ENCODE measurements around the gene SERPINE1.

SERPINE1 gene

DNA sequence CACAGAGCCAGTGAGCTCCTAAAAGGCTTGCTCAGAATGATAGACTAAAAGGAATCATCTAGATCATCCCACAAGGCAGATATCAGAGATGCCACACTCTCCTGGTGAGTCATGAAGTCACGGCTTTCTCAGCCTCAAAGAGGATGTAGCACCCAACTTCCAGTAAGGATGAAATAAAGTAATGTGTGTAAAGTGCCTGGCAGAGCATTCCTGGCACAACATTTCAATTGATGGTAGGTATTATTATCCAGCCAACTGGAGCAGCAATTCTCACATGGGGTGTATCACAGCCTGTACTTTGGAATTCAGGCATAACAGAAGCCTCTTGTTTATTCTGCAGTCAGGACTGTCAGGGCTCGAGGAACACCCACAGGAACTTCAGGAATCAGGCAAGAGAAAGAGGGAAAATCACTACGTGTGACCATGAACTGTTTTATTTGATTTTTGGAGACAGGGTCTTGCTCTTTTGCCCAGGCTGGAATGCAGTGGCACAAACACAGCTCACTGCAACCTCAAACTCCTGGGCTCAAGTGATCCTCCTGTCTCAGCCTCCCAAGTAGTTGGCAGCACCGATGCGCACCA lies 58.4 kb downstream of the SERPINE1 start:
- Histone ChIP-seq H3K79me2 (ENCODE audit: insufficient read depth, low read length) (no peaks in the 10 kb centered on the region), H3K4me1 (ENCODE audit: insufficient read depth, low read length) (no peaks in the 10 kb centered on the region), H3K4me3 (ENCODE audit: low read depth in 1 of 2, low read length in 2 of 2) (no peak overlapping the region), H3K9ac (ENCODE audit: low read depth, low read length) (no peak overlapping the region), H3K27ac (ENCODE audit: low read length) (no peak overlapping the region), H4K20me1 (ENCODE audit: insufficient read depth, low read length) (no peaks in the 10 kb centered on the region), H2AFZ (ENCODE audit: low read depth, low read length) (no peak overlapping the region), H3K9me3 (ENCODE audit: insufficient read depth, low read length, severe bottlenecking) (no peaks in the 10 kb centered on the region), H3K4me2 (ENCODE audit: insufficient read depth, low read length) (no peak overlapping the region), H3K36me3 (ENCODE audit: insufficient read depth, low read length) (no peaks in the 10 kb centered on the region), H3K27me3 (ENCODE audit: insufficient read depth, low read length, poor library complexity) (no peaks in the 10 kb centered on the region)
- no peak for ATAC-seq (ENCODE audit: insufficient read depth, low read depth)
- TF ChIP-seq, protein P1, sequence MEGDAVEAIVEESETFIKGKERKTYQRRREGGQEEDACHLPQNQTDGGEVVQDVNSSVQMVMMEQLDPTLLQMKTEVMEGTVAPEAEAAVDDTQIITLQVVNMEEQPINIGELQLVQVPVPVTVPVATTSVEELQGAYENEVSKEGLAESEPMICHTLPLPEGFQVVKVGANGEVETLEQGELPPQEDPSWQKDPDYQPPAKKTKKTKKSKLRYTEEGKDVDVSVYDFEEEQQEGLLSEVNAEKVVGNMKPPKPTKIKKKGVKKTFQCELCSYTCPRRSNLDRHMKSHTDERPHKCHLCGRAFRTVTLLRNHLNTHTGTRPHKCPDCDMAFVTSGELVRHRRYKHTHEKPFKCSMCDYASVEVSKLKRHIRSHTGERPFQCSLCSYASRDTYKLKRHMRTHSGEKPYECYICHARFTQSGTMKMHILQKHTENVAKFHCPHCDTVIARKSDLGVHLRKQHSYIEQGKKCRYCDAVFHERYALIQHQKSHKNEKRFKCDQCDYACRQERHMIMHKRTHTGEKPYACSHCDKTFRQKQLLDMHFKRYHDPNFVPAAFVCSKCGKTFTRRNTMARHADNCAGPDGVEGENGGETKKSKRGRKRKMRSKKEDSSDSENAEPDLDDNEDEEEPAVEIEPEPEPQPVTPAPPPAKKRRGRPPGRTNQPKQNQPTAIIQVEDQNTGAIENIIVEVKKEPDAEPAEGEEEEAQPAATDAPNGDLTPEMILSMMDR (IDR thresholded peaks at IDR 0.05; ENCODE audit: borderline replicate concordance, extremely low read depth, low read length, poor library complexity, severe bottlenecking) = no peak
- TF ChIP-seq EZH2 (IDR thresholded peaks at IDR 0.05; ENCODE audit: borderline replicate concordance, low read depth, low read length, severe bottlenecking) = no peak
- no peak for DNase-seq

DNA sequence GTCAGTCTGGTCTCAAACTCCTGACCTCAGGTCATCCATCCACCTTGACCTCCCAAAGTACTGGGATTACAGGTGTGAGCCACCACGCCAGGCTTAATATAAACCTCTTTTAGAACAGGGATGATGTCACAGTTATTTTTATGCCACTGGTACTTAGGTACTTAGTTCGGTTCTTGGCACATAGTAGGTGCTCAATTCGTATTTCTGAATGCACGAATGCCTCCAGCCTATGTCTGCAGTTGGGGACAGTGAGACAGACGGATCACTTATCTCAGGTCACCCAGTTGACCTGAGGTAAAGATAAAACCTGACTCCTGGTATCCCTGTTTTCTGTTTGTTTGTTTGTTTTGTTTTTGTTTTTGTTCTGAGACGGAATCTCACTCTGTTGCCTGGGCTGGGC lies 59.3 kb downstream of the SERPINE1 start:
- TF ChIP-seq, protein P1 (IDR thresholded peaks at IDR 0.05; ENCODE audit: borderline replicate concordance, extremely low read depth, low read length, poor library complexity, severe bottlenecking) = no peak
- no peak for TF ChIP-seq EZH2 (IDR thresholded peaks at IDR 0.05; ENCODE audit: borderline replicate concordance, low read depth, low read length, severe bottlenecking)
- no peaks in the 10 kb centered on the region for H3K4me1 ChIP-seq (ENCODE audit: insufficient read depth, low read length)
- H3K9me3 ChIP-seq (ENCODE audit: insufficient read depth, low read length, severe bottlenecking) = no peaks in the 10 kb centered on the region
- no peak for ATAC-seq (ENCODE audit: insufficient read depth, low read depth)
- no peak for DNase-seq
- H3K4me3 ChIP-seq (ENCODE audit: low read depth in 1 of 2, low read length in 2 of 2) = no peak overlapping the region
- no peak overlapping the region for H3K9ac ChIP-seq (ENCODE audit: low read depth, low read length)
- H3K27me3 ChIP-seq (ENCODE audit: insufficient read depth, low read length, poor library complexity) = no peaks in the 10 kb centered on the region
- no peak overlapping the region for H2AFZ ChIP-seq (ENCODE audit: low read depth, low read length)
- H3K27ac ChIP-seq (ENCODE audit: low read length) = no peak overlapping the region
- no peaks in the 10 kb centered on the region for H3K36me3 ChIP-seq (ENCODE audit: insufficient read depth, low read length)
- no peak overlapping the region for H3K4me2 ChIP-seq (ENCODE audit: insufficient read depth, low read length)
- H4K20me1 ChIP-seq (ENCODE audit: insufficient read depth, low read length) = no peaks in the 10 kb centered on the region
- H3K79me2 ChIP-seq (ENCODE audit: insufficient read depth, low read length) = no peaks in the 10 kb centered on the region

DNA sequence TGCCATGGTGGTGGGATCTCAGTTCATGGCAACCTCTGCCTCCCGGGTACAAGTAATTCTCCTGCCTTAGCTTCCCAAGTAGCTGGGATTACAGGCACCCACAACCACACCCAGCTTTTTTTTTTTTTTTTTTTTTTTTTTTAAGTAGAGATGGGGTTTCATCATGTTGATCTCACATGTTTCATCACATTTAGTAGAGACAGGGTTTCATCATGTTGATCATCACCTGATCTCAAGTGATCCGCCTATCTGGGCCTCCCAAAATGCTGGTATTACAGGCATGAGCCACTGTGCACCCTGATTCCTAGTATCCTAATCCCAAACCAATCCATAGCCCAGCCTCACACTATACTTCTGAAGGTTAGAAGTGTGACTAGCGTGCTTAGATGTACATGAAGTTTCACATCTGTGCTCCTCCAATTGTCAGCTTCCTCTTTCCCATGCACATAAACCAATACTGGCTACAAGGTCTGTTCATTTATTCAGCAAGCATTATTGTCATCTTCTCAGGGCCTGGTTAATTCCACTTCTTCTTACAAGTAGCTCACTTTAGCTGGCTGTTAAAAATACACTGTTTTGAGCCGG lies 60.0 kb downstream of the SERPINE1 start:
- Histone ChIP-seq H3K9me3 (ENCODE audit: insufficient read depth, low read length, severe bottlenecking) (no peaks in the 10 kb centered on the region), H3K9ac (ENCODE audit: low read depth, low read length) (no peak overlapping the region), H3K4me3 (ENCODE audit: low read depth in 1 of 2, low read length in 2 of 2) (no peak overlapping the region), H4K20me1 (ENCODE audit: insufficient read depth, low read length) (no peaks in the 10 kb centered on the region), H3K27me3 (ENCODE audit: insufficient read depth, low read length, poor library complexity) (no peaks in the 10 kb centered on the region), H2AFZ (ENCODE audit: low read depth, low read length) (no peak overlapping the region), H3K4me2 (ENCODE audit: insufficient read depth, low read length) (no peak overlapping the region), H3K36me3 (ENCODE audit: insufficient read depth, low read length) (no peaks in the 10 kb centered on the region), H3K4me1 (ENCODE audit: insufficient read depth, low read length) (no peaks in the 10 kb centered on the region), H3K27ac (ENCODE audit: low read length) (no peak overlapping the region), H3K79me2 (ENCODE audit: insufficient read depth, low read length) (no peaks in the 10 kb centered on the region)
- TF ChIP-seq, protein P1 (IDR thresholded peaks at IDR 0.05; ENCODE audit: borderline replicate concordance, extremely low read depth, low read length, poor library complexity, severe bottlenecking) = no peak
- TF ChIP-seq EZH2 (IDR thresholded peaks at IDR 0.05; ENCODE audit: borderline replicate concordance, low read depth, low read length, severe bottlenecking) = no peak
- DNase-seq (no peak), ATAC-seq (ENCODE audit: insufficient read depth, low read depth) (no peak)
